K562 (cell line): ENCODE data around the gene STIM1. TPM values are rescaled to one million over a fixed set of nuclear protein-coding genes. Genes with fewer than 3 reads are reported as not detected.
A peak's percentile ranks its signal among the peaks of the same experiment; 100 is the strongest.

ENCODE experiments used
- ARNT ChIP-seq, 2 experiments: fragments of 450-650 bp; IDR thresholded peaks; 2 replicates each; pipeline ENCODE4 v1.6.1; 2016; ENCODE audit warnings: mild to moderate bottlenecking in 1 of 2
- CEBPB ChIP-seq: fragments of 450-650 bp; IDR thresholded peaks from 2 replicates; pipeline ENCODE4 v1.6.1; 2016; ENCODE audit warnings: missing genetic modification characterization, missing compliant biosample characterization
- HSF4 ChIP-seq: fragments of 250-450 bp; sonication (Bioruptor Pico); IDR thresholded peaks from 2 replicates; pipeline ENCODE4 v2.1.2; 2022; ENCODE audit warnings: mild to moderate bottlenecking, moderate library complexity, borderline replicate concordance
- KDM1A ChIP-seq, 2 experiments: fragments of 450-650 bp; IDR thresholded peaks; 2 replicates each; pipeline ENCODE4 v1.6.1; 2016; ENCODE audit warnings: mild to moderate bottlenecking in 2 of 2
- NCOR1 ChIP-seq: fragments of 450-650 bp; IDR thresholded peaks from 2 replicates; pipeline ENCODE4 v1.6.1; 2016; ENCODE audit warnings: mild to moderate bottlenecking, moderate library complexity
- NFIC ChIP-seq: fragments of 450-650 bp; IDR thresholded peaks from 2 replicates; pipeline ENCODE4 v1.6.1; 2017; ENCODE audit warnings: mild to moderate bottlenecking, inconsistent platforms
- PTBP1 ChIP-seq: fragments of 200-400 bp; formaldehyde crosslinking; IDR thresholded peaks from 2 replicates; pipeline ENCODE4 v1.6.1; 2017; ENCODE audit warnings: low read depth, low read length
- RBFOX2 ChIP-seq: fragments of 200-400 bp; formaldehyde crosslinking; IDR thresholded peaks from 2 replicates; pipeline ENCODE4 v1.6.1; 2017; ENCODE audit warnings: low read depth, mild to moderate bottlenecking, low read length, moderate library complexity
- TEAD1 ChIP-seq, 2 experiments: fragments of 450-650 bp in 1 of 2; sonication (generic) in 1 of 2; formaldehyde crosslinking; IDR thresholded peaks; 2 replicates each; pipeline versions ENCODE4 v1.4.0 to v1.8.0; 2020 to 2022; ENCODE audit warnings: mild to moderate bottlenecking in 2 of 2, missing genetic modification reagents in 1 of 2
- TEAD2 ChIP-seq: fragments of 450-650 bp; IDR thresholded peaks from 2 replicates; pipeline ENCODE4 v1.6.1; 2016; ENCODE audit warnings: missing genetic modification characterization, control low read depth, missing compliant biosample characterization
- TEAD4 ChIP-seq, 2 experiments: sonication (generic) in 1 of 2; formaldehyde crosslinking in 1 of 2; IDR thresholded peaks; 2 replicates each; pipeline versions ENCODE4 v1.6.1 to v1.8.0; 2012 to 2022; ENCODE audit warnings: borderline replicate concordance in 1 of 2, inconsistent platforms in 1 of 2, low read length in 1 of 2, mild to moderate bottlenecking in 1 of 2, missing genetic modification reagents in 1 of 2
- WHSC1 ChIP-seq: IDR thresholded peaks from one replicate; pipeline ENCODE4 v1.6.1; 2012; ENCODE audit warnings: low read length, control low read depth, inconsistent platforms
- ZBTB17 ChIP-seq: fragments of 450-650 bp; formaldehyde crosslinking; IDR thresholded peaks from 2 replicates; pipeline ENCODE4 v1.4.0; 2020; ENCODE audit warnings: mild to moderate bottlenecking
- ZNF134 ChIP-seq: fragments of 250-450 bp; sonication (Bioruptor Pico); conservative IDR thresholded peaks from 2 replicates; pipeline ENCODE4 v1.4.0; 2020
- ZNF175 ChIP-seq: fragments of 200-800 bp; sonication (Bioruptor generic); IDR thresholded peaks from 2 replicates; pipeline ENCODE4 v1.6.1; 2016; ENCODE audit warnings: low read depth, mild to moderate bottlenecking, missing genetic modification characterization, missing compliant biosample characterization
- ZNF282 ChIP-seq: sonication (generic); formaldehyde crosslinking; IDR thresholded peaks from 2 replicates; pipeline ENCODE4 v1.8.1; 2023; ENCODE audit warnings: missing genetic modification reagents
- ZNF644 ChIP-seq: fragments of 200-800 bp; sonication (Bioruptor generic); IDR thresholded peaks from 2 replicates; pipeline ENCODE4 v1.6.1; 2016; ENCODE audit warnings: low read depth, missing genetic modification characterization, missing compliant biosample characterization
- ZNF707 ChIP-seq: fragments of 250-450 bp; sonication (Bioruptor Pico); conservative IDR thresholded peaks from 2 replicates; pipeline ENCODE4 v1.8.0; 2022; ENCODE audit warnings: inconsistent platforms, mild to moderate bottlenecking, moderate library complexity
- ZNF766 ChIP-seq: fragments of 200-800 bp; sonication (Bioruptor generic); conservative IDR thresholded peaks from 2 replicates; pipeline ENCODE4 v1.6.1; 2016; ENCODE audit warnings: missing genetic modification characterization, missing compliant biosample characterization
- polyA plus RNA-seq, 8 experiments: library from polyadenylated mRNA; depleted of rRNA in 4 of 8; stranded (reverse) in 5 of 8; unstranded in 3 of 8; fragments of >200 nt; fragmentation: Nextera tagmentation in 2 of 8; fragmentation: Illumina TruSeq in 1 of 8; extraction: Ambion mirVana in 2 of 8; extraction: Trizol in 1 of 8; gene quantifications; 2 replicates each; pipeline versions ENCODE4 v1.2.1 to v1.2.3, GENCODE V29; 2011 to 2014; ENCODE audit warnings: inconsistent platforms in 1 of 8, missing spikeins in 1 of 8
- total RNA-seq, 7 experiments: library from RNA; depleted of rRNA in 6 of 7; stranded (reverse); fragments of >200 nt in 6 of 7; fragmentation: Illumina TruSeq in 2 of 7; extraction: Trizol in 2 of 7; gene quantifications; 2 replicates each; pipeline versions ENCODE4 v1.2.1 to v1.2.3, GENCODE V29; 2011 to 2021; ENCODE audit warnings: low replicate concordance in 1 of 7
- TF ChIP-seq, protein P1 (sequence below), 2 experiments: fragments of 450-650 bp; IDR thresholded peaks; 2 replicates each; pipeline ENCODE4 v1.6.1; 2018; ENCODE audit warnings: mild to moderate bottlenecking in 2 of 2, low read depth in 1 of 2; ENCODE audit not compliant: partially characterized antibody in 2 of 2
- TF ChIP-seq, protein P2 (sequence below), 2 experiments: fragments of 450-650 bp; conservative IDR thresholded peaks; 2 replicates each; pipeline ENCODE4 v1.6.1; 2017; ENCODE audit warnings: mild to moderate bottlenecking in 2 of 2, moderate library complexity in 2 of 2
- TF ChIP-seq, protein P3 (sequence below): fragments of 450-650 bp; IDR thresholded peaks from 2 replicates; pipeline ENCODE4 v1.6.1; 2016; ENCODE audit warnings: low read depth, mild to moderate bottlenecking, moderate library complexity

STIM1 gene
- total and polyA plus RNA-seq, 9 of the 15 experiments (the other 6 are each of a cell fraction or from before 2014, with no cell fraction given), result 7.7 to 50.5 (median 22.5) TPM

- TF ChIP-seq ZNF282 (no peak), ARNT (IDR thresholded peaks at IDR 0.05) (no peak), ZNF707 (no peak), WHSC1 (no peak), TEAD4 (IDR thresholded peaks at IDR 0.05; ENCODE audit: low read length) (peak; percentile 87), TEAD4 (CRISPR knock-in tag; IDR thresholded peaks at IDR 0.05; ENCODE audit: borderline replicate concordance) (no peak), ZNF644 (tag) (0 out of 2 replicates have a peak, but pooled peaks have one; percentile 23), ZNF766 (CRISPR knock-in tag) (0 out of 2 replicates have a peak, but pooled peaks have one; percentile 43), ZNF134 (no peak), NCOR1 (peak; percentile 63), TEAD1 (CRISPR knock-in tag; IDR thresholded peaks at IDR 0.05) (peak; percentile 83 to 90; a peak in 3 of 4 replicates), CEBPB (tag) (no peak), PTBP1 (no peak), NFIC (peak; percentile 25), ZBTB17 (0 out of 2 replicates have a peak, but pooled peaks have one; percentile 16), RBFOX2 (0 out of 2 replicates have a peak, but pooled peaks have one; percentile 24), TEAD2 (0 out of 2 replicates have a peak, but pooled peaks have one; percentile 11), ZNF175 (CRISPR knock-in tag) (peak; percentile 85; the same call in 1 of the 2 replicates), HSF4 (CRISPR knock-in tag) (no peak), KDM1A (IDR thresholded peaks at IDR 0.05) (peak; percentile 28 to 62; a peak in 2 of 4 replicates)
- TF ChIP-seq, protein P1, sequence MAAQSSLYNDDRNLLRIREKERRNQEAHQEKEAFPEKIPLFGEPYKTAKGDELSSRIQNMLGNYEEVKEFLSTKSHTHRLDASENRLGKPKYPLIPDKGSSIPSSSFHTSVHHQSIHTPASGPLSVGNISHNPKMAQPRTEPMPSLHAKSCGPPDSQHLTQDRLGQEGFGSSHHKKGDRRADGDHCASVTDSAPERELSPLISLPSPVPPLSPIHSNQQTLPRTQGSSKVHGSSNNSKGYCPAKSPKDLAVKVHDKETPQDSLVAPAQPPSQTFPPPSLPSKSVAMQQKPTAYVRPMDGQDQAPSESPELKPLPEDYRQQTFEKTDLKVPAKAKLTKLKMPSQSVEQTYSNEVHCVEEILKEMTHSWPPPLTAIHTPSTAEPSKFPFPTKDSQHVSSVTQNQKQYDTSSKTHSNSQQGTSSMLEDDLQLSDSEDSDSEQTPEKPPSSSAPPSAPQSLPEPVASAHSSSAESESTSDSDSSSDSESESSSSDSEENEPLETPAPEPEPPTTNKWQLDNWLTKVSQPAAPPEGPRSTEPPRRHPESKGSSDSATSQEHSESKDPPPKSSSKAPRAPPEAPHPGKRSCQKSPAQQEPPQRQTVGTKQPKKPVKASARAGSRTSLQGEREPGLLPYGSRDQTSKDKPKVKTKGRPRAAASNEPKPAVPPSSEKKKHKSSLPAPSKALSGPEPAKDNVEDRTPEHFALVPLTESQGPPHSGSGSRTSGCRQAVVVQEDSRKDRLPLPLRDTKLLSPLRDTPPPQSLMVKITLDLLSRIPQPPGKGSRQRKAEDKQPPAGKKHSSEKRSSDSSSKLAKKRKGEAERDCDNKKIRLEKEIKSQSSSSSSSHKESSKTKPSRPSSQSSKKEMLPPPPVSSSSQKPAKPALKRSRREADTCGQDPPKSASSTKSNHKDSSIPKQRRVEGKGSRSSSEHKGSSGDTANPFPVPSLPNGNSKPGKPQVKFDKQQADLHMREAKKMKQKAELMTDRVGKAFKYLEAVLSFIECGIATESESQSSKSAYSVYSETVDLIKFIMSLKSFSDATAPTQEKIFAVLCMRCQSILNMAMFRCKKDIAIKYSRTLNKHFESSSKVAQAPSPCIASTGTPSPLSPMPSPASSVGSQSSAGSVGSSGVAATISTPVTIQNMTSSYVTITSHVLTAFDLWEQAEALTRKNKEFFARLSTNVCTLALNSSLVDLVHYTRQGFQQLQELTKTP (IDR thresholded peaks at IDR 0.05; ENCODE audit: low read depth in 1 of 2, partially characterized antibody in 2 of 2), result no peak
- TF ChIP-seq, protein P2, sequence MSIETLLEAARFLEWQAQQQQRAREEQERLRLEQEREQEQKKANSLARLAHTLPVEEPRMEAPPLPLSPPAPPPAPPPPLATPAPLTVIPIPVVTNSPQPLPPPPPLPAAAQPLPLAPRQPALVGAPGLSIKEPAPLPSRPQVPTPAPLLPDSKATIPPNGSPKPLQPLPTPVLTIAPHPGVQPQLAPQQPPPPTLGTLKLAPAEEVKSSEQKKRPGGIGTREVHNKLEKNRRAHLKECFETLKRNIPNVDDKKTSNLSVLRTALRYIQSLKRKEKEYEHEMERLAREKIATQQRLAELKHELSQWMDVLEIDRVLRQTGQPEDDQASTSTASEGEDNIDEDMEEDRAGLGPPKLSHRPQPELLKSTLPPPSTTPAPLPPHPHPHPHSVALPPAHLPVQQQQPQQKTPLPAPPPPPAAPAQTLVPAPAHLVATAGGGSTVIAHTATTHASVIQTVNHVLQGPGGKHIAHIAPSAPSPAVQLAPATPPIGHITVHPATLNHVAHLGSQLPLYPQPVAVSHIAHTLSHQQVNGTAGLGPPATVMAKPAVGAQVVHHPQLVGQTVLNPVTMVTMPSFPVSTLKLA (conservative IDR thresholded peaks at IDR 0.05), result peak in 1 of 2 experiments; percentile 37; a peak in 2 of 4 replicates
- TF ChIP-seq, protein P3, sequence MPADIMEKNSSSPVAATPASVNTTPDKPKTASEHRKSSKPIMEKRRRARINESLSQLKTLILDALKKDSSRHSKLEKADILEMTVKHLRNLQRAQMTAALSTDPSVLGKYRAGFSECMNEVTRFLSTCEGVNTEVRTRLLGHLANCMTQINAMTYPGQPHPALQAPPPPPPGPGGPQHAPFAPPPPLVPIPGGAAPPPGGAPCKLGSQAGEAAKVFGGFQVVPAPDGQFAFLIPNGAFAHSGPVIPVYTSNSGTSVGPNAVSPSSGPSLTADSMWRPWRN, result no peak
Measured at GRCh38 chr11:3865388-3866193, 10.1 kb downstream of the STIM1 start (continued).
